ENCODE data around the gene PIK3C2A.

GRCh38 chr11:17238377-17238776 lies 30.6 kb upstream of the PIK3C2A start:
- no peak for TF ChIP-seq CTCF (IDR thresholded peaks at IDR 0.05)
- TF ChIP-seq EZH2 (IDR thresholded peaks at IDR 0.05; ENCODE audit: borderline replicate concordance, insufficient read depth, low read depth, low read length, poor library complexity, severe bottlenecking): no peak
